NCI-H2227 (cell line): ENCODE data around the gene LHX3.

Experiments
- DNase-seq: peaks from one replicate; lab custom pipeline; 2025; ENCODE audit not compliant: unreplicated experiment; lab: John Stamatoyannopoulos, UW

The LHX3 gene

DNA sequence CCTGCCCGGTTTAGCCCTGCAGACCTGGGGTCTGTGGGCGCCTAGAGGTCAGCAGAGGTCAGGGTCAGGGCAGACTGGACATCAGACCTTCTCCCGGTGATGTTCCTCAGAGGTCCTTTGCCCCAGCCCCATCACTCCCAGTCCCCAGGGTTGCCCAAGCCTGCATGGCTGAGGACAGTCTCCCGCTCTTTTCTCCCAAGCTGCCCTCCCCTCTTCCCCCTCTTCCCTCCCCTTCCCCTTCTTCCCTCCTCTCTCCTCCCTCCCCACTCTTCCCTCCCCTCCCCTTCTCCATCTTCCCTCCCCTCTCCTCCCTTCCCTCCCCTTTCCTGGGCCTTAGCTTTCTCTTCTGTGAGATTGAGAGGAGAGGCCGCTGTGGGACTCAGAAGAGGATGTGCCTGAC is 10.4 kb downstream of the LHX3 start:
- no peak for DNase-seq

DNA sequence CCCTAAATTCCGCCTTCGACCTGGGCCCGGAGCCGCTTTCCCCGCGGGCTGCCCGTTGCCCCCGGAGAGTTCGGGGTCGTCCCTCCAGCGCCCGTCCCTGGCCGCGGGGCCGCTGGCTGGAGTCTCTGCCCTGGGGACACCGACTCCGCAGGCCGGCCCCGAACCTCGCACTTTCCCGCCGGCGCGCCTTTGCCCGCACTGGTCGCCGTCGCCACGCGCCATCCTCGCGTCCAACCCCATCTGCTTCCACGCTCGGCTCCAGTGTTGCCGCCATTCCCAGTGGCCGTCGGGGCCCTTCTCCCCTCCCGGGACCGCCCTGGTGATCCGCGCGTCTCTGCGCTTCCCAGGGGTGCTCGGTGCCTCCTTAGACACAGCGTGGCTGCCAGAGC is 11.0 kb downstream of the LHX3 start:
- no peak for DNase-seq

- DNase-seq = no peak
Observed at GRCh38 chr9:136193127-136193890, 11.6 kb downstream of the LHX3 start.

GRCh38 chr9:136192289-136193126 is 12.4 kb downstream of the LHX3 start:
- DNase-seq = no peak

DNA sequence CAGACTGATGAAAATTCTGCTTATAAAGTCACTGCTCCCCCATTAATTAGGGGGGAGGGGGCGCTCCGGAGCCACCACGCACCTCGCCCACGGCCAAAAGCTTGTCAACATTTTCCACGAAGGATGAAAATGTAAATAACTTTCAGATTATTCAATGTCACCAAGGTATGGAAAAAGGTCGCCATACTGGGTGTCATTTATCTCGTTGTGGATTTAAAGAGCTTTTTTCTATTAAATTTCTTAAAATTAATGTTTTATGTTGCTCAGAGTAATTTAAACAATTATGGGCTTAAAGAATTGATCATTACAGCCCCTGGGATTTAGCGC is 13.0 kb downstream of the LHX3 start:
- DNase-seq = no peak

- DNase-seq = no peak
Observed at GRCh38 chr9:136191099-136191959, 13.6 kb downstream of the LHX3 start.

DNA sequence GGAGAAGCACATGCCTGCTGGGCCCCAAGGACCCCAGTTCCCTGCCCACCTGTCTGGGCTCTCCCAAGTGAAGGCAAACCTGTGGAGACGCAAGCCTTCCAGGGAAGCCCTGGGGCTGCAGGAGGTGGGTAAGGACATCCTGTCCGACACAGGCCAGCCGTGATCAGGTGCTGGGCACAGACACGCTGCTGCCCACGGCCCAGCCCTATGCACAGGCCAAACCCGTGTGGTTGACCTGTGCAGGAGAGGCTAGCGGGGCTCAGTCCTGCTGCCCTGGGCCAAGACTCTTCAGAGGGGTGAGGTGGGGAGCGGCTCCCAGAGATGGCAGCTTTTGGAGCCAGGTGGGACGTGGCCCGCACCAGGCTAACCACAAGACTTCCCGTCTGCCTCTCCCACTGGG is 14.3 kb downstream of the LHX3 start:
- no peak for DNase-seq

GRCh38 chr9:136190237-136190601 is 14.7 kb downstream of the LHX3 start:
- no peak for DNase-seq

GRCh38 chr9:136189394-136190236 is 15.3 kb downstream of the LHX3 start:
- DNase-seq = no peak

GRCh38 chr9:136187683-136188586 is 17.0 kb downstream of the LHX3 start:
- DNase-seq = no peak

DNA sequence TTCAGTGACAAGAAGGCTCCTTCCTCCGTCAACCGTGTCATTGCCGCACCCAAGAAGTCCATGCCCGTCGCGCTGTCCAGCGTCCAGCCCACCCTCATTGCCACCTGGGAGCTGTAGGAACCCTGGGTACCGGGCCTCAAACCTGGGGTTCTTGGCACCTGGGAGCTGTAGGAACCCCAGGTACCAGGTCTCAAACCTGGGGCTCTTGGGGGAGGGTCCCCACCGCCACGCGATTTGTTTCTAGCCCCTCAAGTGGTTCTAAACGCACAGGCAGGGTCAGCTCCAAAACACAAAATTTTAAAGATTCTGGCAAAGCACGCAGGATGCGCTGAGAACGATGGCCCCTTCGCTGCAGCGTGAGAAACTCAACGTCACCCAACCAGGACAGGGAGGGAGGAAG is 17.7 kb downstream of the LHX3 start:
- DNase-seq = no peak

- no peak for DNase-seq
Observed at GRCh38 chr9:136186386-136186785, 18.5 kb downstream of the LHX3 start.

DNA sequence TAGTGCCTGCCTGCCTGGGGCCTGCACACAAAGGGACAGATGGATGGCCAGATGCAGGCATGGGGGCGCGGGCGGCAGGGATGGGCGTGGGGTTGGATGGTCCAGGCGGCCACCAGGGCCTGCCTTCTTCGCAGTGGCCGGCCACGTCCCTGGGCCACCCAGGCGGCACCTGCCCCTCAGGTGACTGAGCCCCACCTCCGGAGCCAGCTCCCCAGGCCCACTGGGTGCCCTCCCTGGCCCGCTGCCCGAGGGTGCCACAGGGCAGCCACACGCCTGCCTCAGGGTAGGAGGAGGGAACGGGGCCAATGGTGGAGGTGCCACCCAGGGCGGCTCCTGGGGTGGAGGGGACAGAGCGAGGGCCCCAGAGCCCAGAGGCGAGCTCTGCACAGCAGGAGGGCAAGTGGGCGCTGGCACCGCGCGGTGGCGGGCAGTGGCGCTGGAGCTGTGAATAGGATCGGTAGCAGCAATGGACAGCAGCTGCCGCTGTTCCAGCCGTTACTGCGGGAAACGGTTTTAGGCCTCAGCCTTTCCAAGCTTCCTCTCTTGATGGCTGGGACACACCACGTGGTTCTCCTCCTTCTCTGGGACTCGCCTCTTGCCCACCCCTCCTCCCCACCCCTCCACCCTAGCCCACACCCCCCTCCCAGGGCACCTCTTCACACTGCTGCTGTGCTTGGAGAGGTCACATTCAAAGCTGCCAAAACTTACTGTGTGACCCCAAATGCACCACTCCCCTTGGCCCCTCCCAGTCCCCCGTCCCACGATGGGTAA is 19.1 kb downstream of the LHX3 start:
- DNase-seq = no peak

DNA sequence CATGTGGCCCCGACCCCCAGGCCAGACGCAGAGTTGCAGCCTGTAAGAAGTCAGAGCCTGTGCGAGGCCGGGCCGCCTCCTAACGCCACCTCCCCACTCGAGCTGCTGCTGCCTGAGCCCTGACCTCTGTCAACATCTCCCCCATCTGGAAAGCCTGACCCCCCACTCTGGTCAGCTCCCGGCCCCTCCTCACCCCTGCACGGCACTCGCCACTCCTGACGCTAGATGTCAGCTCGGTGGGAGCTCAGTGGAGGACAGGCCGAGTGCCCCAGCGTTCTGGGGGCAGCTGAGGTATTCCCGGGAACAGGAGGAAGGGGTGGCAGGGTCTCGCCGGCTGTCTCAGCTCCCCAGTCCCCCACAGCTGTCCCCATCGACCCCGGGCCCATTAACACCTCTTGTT is 19.9 kb downstream of the LHX3 start:
- DNase-seq = no peak

DNA sequence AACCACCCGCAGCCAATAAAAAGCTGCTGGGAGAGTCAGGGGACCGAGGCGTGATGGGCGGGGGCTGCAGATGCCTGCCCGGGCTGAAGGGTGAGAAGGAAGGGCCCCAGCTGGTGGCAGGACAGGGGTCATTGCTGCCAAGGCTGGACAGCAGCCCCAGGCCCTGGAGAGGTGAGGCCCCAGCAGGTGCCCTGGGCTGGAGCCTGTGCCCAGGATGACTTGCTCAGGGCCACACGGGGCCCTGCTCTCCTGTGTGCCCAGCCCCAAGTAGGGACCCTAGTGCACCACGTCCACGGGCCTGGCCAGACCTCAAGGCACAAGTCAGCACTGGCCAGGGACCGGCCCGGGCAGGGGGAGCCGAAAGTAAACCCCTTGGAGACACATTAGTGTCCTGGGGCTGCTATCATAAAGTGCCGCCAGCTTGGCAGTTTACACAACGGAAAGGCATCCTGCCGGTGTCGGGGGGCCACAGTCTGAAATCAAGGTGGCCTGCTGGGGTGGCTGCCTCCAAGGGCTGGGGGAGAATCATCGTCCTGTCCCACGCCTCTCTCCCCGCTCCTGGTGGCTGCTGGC is 22.0 kb downstream of the LHX3 start:
- DNase-seq = no peak

- DNase-seq = no peak
Observed at GRCh38 chr9:136182420-136182787, 22.5 kb downstream of the LHX3 start.

DNA sequence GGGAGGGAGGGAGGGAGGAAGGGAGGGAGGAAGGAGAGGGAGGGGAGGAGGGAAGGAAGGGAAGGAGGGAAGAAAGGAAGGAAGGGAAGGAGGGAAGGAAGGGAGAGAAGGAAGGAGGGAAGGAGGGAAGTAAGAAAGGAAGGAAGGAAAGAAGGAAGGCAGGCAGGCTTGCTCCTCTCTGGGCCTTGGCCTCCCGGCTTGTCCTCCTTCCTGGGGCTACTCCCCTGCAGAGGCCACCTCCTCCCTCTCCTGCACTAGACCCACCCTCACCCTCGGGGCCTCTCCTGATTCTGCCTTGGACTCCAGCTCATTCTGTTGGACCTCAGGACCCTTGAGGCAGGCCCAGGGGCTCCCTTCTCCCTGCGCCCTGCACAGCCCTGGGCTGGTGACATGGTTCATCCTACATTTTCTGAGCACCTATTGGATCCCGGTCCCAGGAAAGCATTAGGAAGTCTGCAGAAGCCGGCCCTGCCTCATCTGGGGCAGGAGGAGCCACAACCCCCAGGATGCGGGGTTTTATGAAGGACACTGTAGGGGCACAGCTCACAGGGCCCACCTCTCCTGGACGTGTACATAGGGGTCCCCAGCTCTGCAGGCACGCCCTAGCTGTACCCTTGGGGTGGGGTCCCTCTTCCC is 23.0 kb downstream of the LHX3 start:
- DNase-seq = no peak

GRCh38 chr9:136180586-136180985 is 24.3 kb downstream of the LHX3 start:
- DNase-seq = no peak
